K562 (cell line): ENCODE results near the gene DXO. TPM values are rescaled to one million over a fixed set of nuclear protein-coding genes. Genes with fewer than 3 reads are reported as not detected.

Experiments used
- ATAC-seq: fragments of 200-7000 bp; cut with Tn5 transposase; 3 replicates; pipeline ENCODE4 v1.9.1; 2020; ENCODE audit warnings: moderate library complexity
- BruUV-seq: library from RNA; stranded (reverse); fragments of 400-500 nt; replicated peaks from 2 replicates; lab custom pipeline; 2021; lab: Mats Ljungman, UMichigan
- CTCF ChIA-PET: fragments of 300-600 bp; formaldehyde crosslinking; extraction: SDS; loops from one replicate; lab custom pipeline; 2021; ENCODE audit warnings: low intra/inter-chr PET ratio; lab: Yijun Ruan, JAX
- POLR2A ChIA-PET: fragments of 300-600, 350-650 bp; sonication (Branson Sonifier 250); formaldehyde crosslinking; extraction: SDS; loops from one replicate; lab custom pipeline; 2021; ENCODE audit warnings: antibody characterized with exemption, inconsistent platforms; lab: Yijun Ruan, JAX
- DNase-seq, 4 experiments: peaks; one replicate each; pipeline versions ENCODE4 v3.0.0 to v3.0.0-alpha.2; 2011 to 2018; ENCODE audit warnings: low spot score in 3 of 4, mixed read lengths in 3 of 4; ENCODE audit errors: extremely low read depth in 1 of 4
- FAIRE-seq: peaks from 2 replicates; lab custom pipeline; 2011; peaks lifted over from hg19 to GRCh38; lab: Jason Lieb, UNC
- H2AFZ ChIP-seq: 2 replicates; pipeline ENCODE4 v1.6.0; 2011; ENCODE audit warnings: low read depth, low read length, control low read depth, inconsistent platforms
- H3K27ac ChIP-seq: fragments of 200-600 bp; 3 replicates; pipeline ENCODE4 v1.8.0; 2011; ENCODE audit warnings: low read depth, mild to moderate bottlenecking, control low read depth, inconsistent platforms, low read length, moderate library complexity, mixed read lengths; ENCODE audit errors: extremely low read depth
- H3K27me3 ChIP-seq, 2 experiments: fragments of 300-600 bp in 1 of 2; 2 replicates in 1 of 2; 3 replicates in 1 of 2; pipeline versions ENCODE4 v1.6.0 to v1.8.0; 2011; ENCODE audit warnings: inconsistent platforms in 2 of 2, low read length in 2 of 2, mild to moderate bottlenecking in 1 of 2, mixed read lengths in 1 of 2, moderate library complexity in 1 of 2; ENCODE audit not compliant: control insufficient read depth in 2 of 2, insufficient read depth in 2 of 2
- H3K36me3 ChIP-seq: fragments of 300-600 bp; 3 replicates; pipeline ENCODE4 v1.8.0; 2011; ENCODE audit warnings: mild to moderate bottlenecking, low read length, inconsistent platforms; ENCODE audit not compliant: control insufficient read depth, insufficient read depth
- H3K4me1 ChIP-seq, 2 experiments: fragments of 200-600 bp in 1 of 2; replicated peaks in 1 of 2; 2 replicates in 1 of 2; 3 replicates in 1 of 2; pipeline versions ENCODE4 v1.5.1 to v1.8.0; 2011; ENCODE audit warnings: inconsistent platforms in 2 of 2, low read length in 2 of 2, mild to moderate bottlenecking in 1 of 2, mixed read lengths in 1 of 2, moderate library complexity in 1 of 2; ENCODE audit not compliant: control insufficient read depth in 2 of 2, insufficient read depth in 2 of 2
- H3K4me2 ChIP-seq: 2 replicates; pipeline ENCODE4 v1.6.1; 2011; ENCODE audit warnings: low read length, control low read depth, inconsistent platforms, mixed read lengths; ENCODE audit not compliant: insufficient read depth
- H3K4me3 ChIP-seq: fragments of 200-600 bp; sonication (generic), shearing (Covaris generic); 2 replicates; pipeline ENCODE4 v1.5.1; 2016; ENCODE audit warnings: control low read depth, inconsistent platforms
- H3K79me2 ChIP-seq: fragments of 200-600 bp; 3 replicates; pipeline ENCODE4 v1.8.0; 2011; ENCODE audit warnings: low read length, inconsistent platforms; ENCODE audit not compliant: control insufficient read depth, insufficient read depth
- H3K9ac ChIP-seq, 2 experiments: 2 replicates each; pipeline versions ENCODE4 v1.6.0 to v1.6.1; 2011; ENCODE audit warnings: low read depth in 2 of 2, low read length in 2 of 2, control low read depth in 1 of 2, inconsistent platforms in 1 of 2, mild to moderate bottlenecking in 1 of 2, mixed read lengths in 1 of 2; ENCODE audit not compliant: insufficient read depth in 1 of 2
- H3K9me1 ChIP-seq: one replicate; pipeline ENCODE4 v1.6.0; 2011; ENCODE audit warnings: inconsistent platforms, mild to moderate bottlenecking, low read length, moderate library complexity; ENCODE audit not compliant: control insufficient read depth, insufficient read depth
- H3K9me3 ChIP-seq: replicated peaks from 2 replicates; pipeline ENCODE4 v1.5.1; 2011; ENCODE audit warnings: low read depth, low read length, inconsistent platforms; ENCODE audit not compliant: control insufficient read depth, insufficient read depth
- H4K20me1 ChIP-seq: replicated peaks from 2 replicates; pipeline ENCODE4 v1.6.1; 2011; ENCODE audit warnings: low read length, inconsistent platforms, mixed read lengths; ENCODE audit not compliant: control insufficient read depth, insufficient read depth
- C11orf30 ChIP-seq: fragments of 450-650 bp; IDR thresholded peaks from 2 replicates; pipeline ENCODE4 v1.6.1; 2016; ENCODE audit warnings: low read depth, mild to moderate bottlenecking
- CREM ChIP-seq: IDR thresholded peaks from 2 replicates; pipeline ENCODE4 v1.6.1; 2014; ENCODE audit warnings: antibody characterized with exemption, low read depth
- CTCFL ChIP-seq: IDR thresholded peaks from 2 replicates; pipeline ENCODE4 v1.6.1; 2011; ENCODE audit warnings: borderline replicate concordance, low read depth, mild to moderate bottlenecking, moderate library complexity, low read length; ENCODE audit not compliant: insufficient read depth, poor library complexity, severe bottlenecking
- ERF ChIP-seq: fragments of 450-650 bp; formaldehyde crosslinking; IDR thresholded peaks from 2 replicates; pipeline ENCODE4 v1.4.0; 2020; ENCODE audit warnings: mild to moderate bottlenecking, mixed read lengths
- FIP1L1 ChIP-seq: fragments of 200-400 bp; formaldehyde crosslinking; IDR thresholded peaks from 2 replicates; pipeline ENCODE4 v1.6.1; 2018; ENCODE audit warnings: mild to moderate bottlenecking, low read depth, low read length; ENCODE audit not compliant: poor library complexity, severe bottlenecking
- GABPB1 ChIP-seq: sonication (generic); formaldehyde crosslinking; IDR thresholded peaks from 2 replicates; pipeline ENCODE4 v1.8.0; 2022; ENCODE audit warnings: mild to moderate bottlenecking, missing genetic modification reagents
- HNRNPLL ChIP-seq: fragments of 200-400 bp; formaldehyde crosslinking; IDR thresholded peaks from 2 replicates; pipeline ENCODE4 v1.6.1; 2017; ENCODE audit warnings: low read length, low read depth, mild to moderate bottlenecking; ENCODE audit not compliant: poor library complexity, severe bottlenecking
- MCM3 ChIP-seq: fragments of 450-650 bp; IDR thresholded peaks from 2 replicates; pipeline ENCODE4 v1.6.1; 2016
- NFE2L1 ChIP-seq: fragments of 450-650 bp; IDR thresholded peaks from 2 replicates; pipeline ENCODE4 v1.6.1; 2016; ENCODE audit warnings: missing genetic modification characterization, low read depth, mild to moderate bottlenecking, missing compliant biosample characterization, moderate library complexity, borderline replicate concordance
- RHOXF2B ChIP-seq: fragments of 250-450 bp; sonication (Bioruptor Pico); conservative IDR thresholded peaks from 2 replicates; pipeline ENCODE4 v1.5.1; 2021
- SNAPC5 ChIP-seq: fragments of 250-450 bp; sonication (Bioruptor Pico); IDR thresholded peaks from 2 replicates; pipeline ENCODE4 v1.8.0; 2021; ENCODE audit warnings: moderate library complexity, mild to moderate bottlenecking, inconsistent platforms
- THRAP3 ChIP-seq: fragments of 450-650 bp; IDR thresholded peaks from 2 replicates; pipeline ENCODE4 v1.6.1; 2016; ENCODE audit warnings: mild to moderate bottlenecking, inconsistent platforms, borderline replicate concordance
- ZNF316 ChIP-seq: fragments of 450-650 bp; IDR thresholded peaks from 2 replicates; pipeline ENCODE4 v1.6.1; 2016
- WGBS: fragments of 100-300 bp; shearing (Covaris generic); methylation state at CpG from one replicate; pipeline ENCODE4 v1.1.6; 2016; ENCODE audit warnings: low coverage, mixed read lengths; ENCODE audit not compliant: insufficient coverage; ENCODE audit errors: missing lambda C conversion rate; 5-methylcytosine and 5-hydroxymethylcytosine counted together
- in situ Hi-C: fragments of 300-500 bp; cut with MboI; formaldehyde crosslinking; loops from 4 replicates; pipeline ENCODE4 v1.15.0; 2018; ENCODE audit warnings: inconsistent platforms, mixed read lengths
- intact Hi-C: fragments of 100-400 bp; cut with micrococcal nuclease; formaldehyde crosslinking; loops from 2 replicates; pipeline ENCODE4 v1.14.2; 2022
- polyA plus RNA-seq, 8 experiments: library from polyadenylated mRNA; depleted of rRNA in 4 of 8; stranded (reverse) in 5 of 8; unstranded in 3 of 8; fragments of >200 nt; fragmentation: Nextera tagmentation in 2 of 8; fragmentation: Illumina TruSeq in 1 of 8; extraction: Ambion mirVana in 2 of 8; extraction: Trizol in 1 of 8; gene quantifications; 2 replicates each; pipeline versions ENCODE4 v1.2.1 to v1.2.3, GENCODE V29; 2011 to 2014; ENCODE audit warnings: inconsistent platforms in 1 of 8, missing spikeins in 1 of 8
- total RNA-seq, 7 experiments: library from RNA; depleted of rRNA in 6 of 7; stranded (reverse); fragments of >200 nt in 6 of 7; fragmentation: Illumina TruSeq in 2 of 7; extraction: Trizol in 2 of 7; gene quantifications; 2 replicates each; pipeline versions ENCODE4 v1.2.1 to v1.2.3, GENCODE V29; 2011 to 2021; ENCODE audit warnings: low replicate concordance in 1 of 7

Gene DXO
- total and polyA plus RNA-seq, 9 of the 15 experiments (the other 6 are each of a cell fraction or from before 2014, with no cell fraction given): 6.4 to 35.1 (median 19.4) TPM

GRCh38 chr6:31948306-31948705 lies 23.6 kb downstream of the DXO start (continued):
- TF ChIP-seq CREM (no peak), GABPB1 (CRISPR knock-in tag) (no peak), ERF (peak; percentile 41; the same call in 1 of the 2 replicates)

GRCh38 chr6:31947864-31948263 lies 24.1 kb downstream of the DXO start:
- in situ Hi-C loops: no loop called here
- intact Hi-C loops: loop anchor here (5.0 kb wide), 1 partner anchor 46 kb away; the partner anchor contains the start of gene ZBTB12
- Histone ChIP-seq H3K9me1 (peaks cover 7% of the 10 kb centered on the region), H4K20me1 (no peaks in the 10 kb centered on the region), H3K36me3 (peaks cover 21% of the 10 kb centered on the region), H3K4me1 (peaks cover 16 to 24% of the 10 kb centered on the region in 2 experiments), H3K79me2 (no peaks in the 10 kb centered on the region), H3K4me3 (no peak overlapping the region), H3K27ac (no peak overlapping the region), H3K9me3 (no peaks in the 10 kb centered on the region), H3K27me3 (peaks cover 2 to 21% of the 10 kb centered on the region in 2 experiments; a peak in 3 of 5 replicates), H3K4me2 (no peak overlapping the region), H3K9ac (no peak overlapping the region), H2AFZ (no peak overlapping the region)
- ChIA-PET CTCF (no interaction called here), POLR2A (interaction anchor here (1.3 to 1.9 kb wide), 2 partner anchors 9 to 100 kb away, joined by 4 to 6 read pairs; no protein-coding TSS in a partner anchor)
- FAIRE-seq (no peak), DNase-seq (no peak), ATAC-seq (no peak)
- BruUV-seq: no TSS peak
- WGBS: 70% methylated on average over 4 of the region's 4 CpGs
- TF ChIP-seq C11orf30 (peak; percentile 70), HNRNPLL (no peak), SNAPC5 (no peak), FIP1L1 (no peak), MCM3 (no peak), CTCFL (no peak), THRAP3 (no peak), NFE2L1 (tag) (no peak), ZNF316 (peak; percentile 85), RHOXF2B (no peak)
